ENCODE results near the gene APOBEC3G.

Gene APOBEC3G

GRCh38 chr22:39094717-39095389 lies 17.8 kb downstream of the APOBEC3G start:
- TF ChIP-seq CTCF (IDR thresholded peaks at IDR 0.05; ENCODE audit: low read depth, low read length, missing control alignments), result no peak
- H3K4me3 ChIP-seq (ENCODE audit: low read depth, low read length), result no peak overlapping the region
- no peaks in the 10 kb centered on the region for H3K36me3 ChIP-seq (replicated peaks)
- H3K27me3 ChIP-seq (replicated peaks), result no peaks in the 10 kb centered on the region
- H3K27ac ChIP-seq, result no peak overlapping the region
- in situ Hi-C loops (cut with HindIII; ENCODE audit: low pct_ligation_motif_present, low sequenced_read_pairs), result no loop called here
- no peak for DNase-seq

- in situ Hi-C loops (cut with HindIII; ENCODE audit: low pct_ligation_motif_present, low sequenced_read_pairs), result no loop called here
- Histone ChIP-seq H3K27me3 (replicated peaks) (no peaks in the 10 kb centered on the region), H3K36me3 (replicated peaks) (no peaks in the 10 kb centered on the region), H3K4me3 (ENCODE audit: low read depth, low read length) (no peak overlapping the region), H3K27ac (no peak overlapping the region)
- no peak for TF ChIP-seq CTCF (IDR thresholded peaks at IDR 0.05; ENCODE audit: low read depth, low read length, missing control alignments)
- DNase-seq, result no peak
Measured at GRCh38 chr22:39095971-39096370, 18.9 kb downstream of the APOBEC3G start.

- DNase-seq, result no peak
- in situ Hi-C loops (cut with HindIII; ENCODE audit: low pct_ligation_motif_present, low sequenced_read_pairs), result no loop called here
- H3K27ac ChIP-seq, result no peak within 1 kb of the TSS
Measured at GRCh38 chr22:39097098-39098020, 20.3 kb downstream of the APOBEC3G start, which contains the start of gene APOBEC3H. Gene APOBEC3H (plus strand): TSS chr22:39097244. CDS start chr22:39100279, 3,035 bp downstream.

GRCh38 chr22:39098026-39098425 lies 21.0 kb downstream of the APOBEC3G start:
- Histone ChIP-seq H3K4me3 (ENCODE audit: low read depth, low read length) (no peak overlapping the region), H3K27me3 (replicated peaks) (no peaks in the 10 kb centered on the region), H3K36me3 (replicated peaks) (no peaks in the 10 kb centered on the region), H3K27ac (no peak overlapping the region)
- in situ Hi-C loops (cut with HindIII; ENCODE audit: low pct_ligation_motif_present, low sequenced_read_pairs), result no loop called here
- no peak for TF ChIP-seq CTCF (IDR thresholded peaks at IDR 0.05; ENCODE audit: low read depth, low read length, missing control alignments)
- no peak for DNase-seq

More at GRCh38 chr22:39097098-39098020, 20.3 kb downstream of the APOBEC3G start, which contains the start of gene APOBEC3H:
- H3K27me3 ChIP-seq (replicated peaks), result no peaks in the 10 kb centered on the region
- TF ChIP-seq CTCF (IDR thresholded peaks at IDR 0.05; ENCODE audit: low read depth, low read length, missing control alignments), result no peak
- no peaks in the 10 kb centered on the region for H3K36me3 ChIP-seq (replicated peaks)
- no peak within 1 kb of the TSS for H3K4me3 ChIP-seq (ENCODE audit: low read depth, low read length)

- H3K27ac ChIP-seq, result no peak overlapping the region
- no peak for TF ChIP-seq CTCF (IDR thresholded peaks at IDR 0.05; ENCODE audit: low read depth, low read length, missing control alignments)
- no peak overlapping the region for H3K4me3 ChIP-seq (ENCODE audit: low read depth, low read length)
- DNase-seq, result no peak
- no peaks in the 10 kb centered on the region for H3K27me3 ChIP-seq (replicated peaks)
- in situ Hi-C loops (cut with HindIII; ENCODE audit: low pct_ligation_motif_present, low sequenced_read_pairs), result no loop called here
- no peaks in the 10 kb centered on the region for H3K36me3 ChIP-seq (replicated peaks)
Measured at GRCh38 chr22:39098576-39098975, 21.5 kb downstream of the APOBEC3G start.

Data from brain microvascular endothelial cell (primary cell).